GM18870 (cell line): ENCODE measurements around the gene EOGT.

Source experiments
- ATAC-seq: cut with Tn5 transposase; IDR thresholded peaks from one replicate; pipeline ENCODE4 v1.9.1; 2021; ENCODE audit warnings: moderate library complexity; ENCODE audit not compliant: unreplicated experiment

The EOGT gene

DNA sequence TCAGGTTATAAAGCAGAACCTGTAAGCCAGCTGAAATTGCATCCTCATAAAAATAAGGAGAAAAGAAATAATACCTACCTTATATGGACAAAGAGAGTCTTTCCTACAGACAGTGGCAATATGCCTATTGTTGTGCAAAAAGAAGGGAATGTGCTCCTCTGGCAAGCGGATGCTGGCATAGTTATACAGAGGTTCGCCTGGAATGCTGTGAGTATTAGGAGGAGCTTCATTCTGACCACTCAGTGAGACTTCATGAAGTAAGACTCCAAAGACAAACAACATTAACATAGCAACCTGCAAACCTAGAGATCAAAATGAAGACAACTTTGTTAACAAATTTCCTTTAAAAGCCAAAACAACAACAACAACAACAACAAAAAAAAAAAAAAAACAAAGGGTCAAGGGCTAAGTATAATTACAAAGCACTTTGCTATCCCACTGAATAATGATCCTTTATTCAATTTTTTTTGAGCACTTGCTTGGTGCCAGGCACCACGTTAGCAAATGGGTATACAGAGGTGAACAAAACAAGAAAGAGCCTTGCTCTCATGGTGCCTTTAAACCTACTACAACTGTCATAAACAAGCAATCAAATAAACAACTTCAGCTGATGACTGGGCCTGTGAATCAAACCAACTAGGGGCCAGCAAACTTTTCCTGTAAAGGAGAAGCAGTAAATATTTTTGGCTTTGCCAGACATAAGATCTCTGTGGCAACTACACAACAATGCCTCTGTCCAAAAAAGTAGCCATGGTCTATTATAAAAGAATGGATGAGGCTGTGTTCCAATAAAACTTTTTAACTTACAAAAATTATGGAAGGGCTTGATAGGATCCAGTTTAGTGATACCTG lies 3.7 kb downstream of the EOGT start:
- ATAC-seq: no peak

- no peak for ATAC-seq
Measured at GRCh38 chr3:69008980-69009379, 4.5 kb downstream of the EOGT start.

- no peak for ATAC-seq
Measured at GRCh38 chr3:69005791-69006482, 7.5 kb downstream of the EOGT start.

- ATAC-seq: no peak
Measured at GRCh38 chr3:69005071-69005790, 8.3 kb downstream of the EOGT start.

DNA sequence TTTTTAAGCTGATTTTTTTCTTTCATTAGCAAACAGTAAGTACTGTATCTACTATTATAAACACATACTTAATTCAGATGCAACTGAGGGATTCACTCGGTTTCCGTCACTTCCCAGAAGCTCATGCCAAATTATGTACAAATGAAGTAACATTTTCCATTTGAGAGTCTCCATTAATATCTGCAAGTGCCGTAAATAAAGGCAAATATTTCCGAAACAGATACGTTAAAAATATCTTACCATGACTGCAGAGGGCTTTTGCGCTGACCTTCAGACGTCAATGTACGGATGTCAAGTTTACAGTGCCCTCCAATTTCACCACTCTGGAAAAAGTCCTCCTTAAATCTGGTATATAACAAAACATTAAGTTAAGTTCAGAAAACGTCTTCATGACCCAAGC lies 9.3 kb downstream of the EOGT start:
- ATAC-seq: no peak

DNA sequence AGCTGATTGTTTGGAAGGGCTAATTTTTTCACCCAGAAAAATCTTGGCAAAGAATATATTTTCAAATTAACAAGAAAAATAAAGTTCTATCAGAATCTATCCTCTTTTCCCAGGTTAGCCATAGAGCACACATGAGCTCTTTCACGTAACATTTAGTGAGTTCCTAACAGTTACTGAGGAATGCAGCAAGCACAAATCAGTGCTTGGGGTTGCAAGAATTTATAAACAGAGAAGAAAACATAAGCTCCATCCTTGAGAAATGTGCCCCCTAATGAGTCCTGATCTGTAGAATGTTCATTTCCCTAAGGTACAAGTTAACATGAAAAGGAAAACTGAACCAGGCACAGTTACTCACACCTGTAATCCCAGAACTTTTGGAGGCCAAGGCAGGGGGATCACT lies 13.9 kb downstream of the EOGT start:
- no peak for ATAC-seq

- no peak for ATAC-seq
Measured at GRCh38 chr3:68999158-68999557, 14.3 kb downstream of the EOGT start.

- no peak for ATAC-seq
Measured at GRCh38 chr3:68997887-68998286, 15.6 kb downstream of the EOGT start.

GRCh38 chr3:68996356-68996995 lies 17.0 kb downstream of the EOGT start:
- no peak for ATAC-seq

DNA sequence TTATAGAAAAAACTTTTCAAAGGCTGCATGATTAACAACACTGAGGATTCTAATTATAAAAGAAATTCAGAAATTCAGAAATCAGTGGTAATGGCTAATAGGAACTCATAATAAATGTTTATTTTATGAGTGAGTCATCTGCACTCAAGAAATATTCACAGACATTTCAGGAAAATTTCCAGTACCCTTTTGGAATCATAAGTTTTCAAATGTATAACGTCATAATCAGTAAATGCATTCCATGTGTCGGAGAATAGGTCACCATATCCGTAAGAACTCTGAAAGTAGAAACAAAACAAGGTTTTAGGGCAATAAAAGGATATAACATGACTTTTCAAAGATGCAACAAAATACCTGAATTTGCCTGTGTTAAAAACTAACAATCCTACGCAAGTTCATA lies 24.7 kb downstream of the EOGT start:
- ATAC-seq: no peak

DNA sequence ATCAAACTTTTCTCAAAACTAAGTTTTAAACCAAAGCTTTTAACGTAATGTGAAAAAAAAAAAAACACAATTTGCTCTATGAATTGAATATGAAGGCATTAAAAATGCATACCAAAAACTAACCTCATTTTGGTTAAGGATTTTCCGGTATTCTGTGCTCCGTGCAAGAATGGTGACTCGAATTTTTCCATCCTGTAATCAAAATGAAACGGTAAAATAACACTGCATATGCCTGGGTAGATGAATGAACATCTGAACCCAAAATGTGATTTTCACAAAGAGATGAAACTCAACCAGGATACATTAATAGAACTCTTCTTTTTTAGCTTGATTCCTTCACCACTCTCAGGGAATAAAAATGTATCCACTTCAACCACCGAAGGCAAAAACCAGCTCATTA lies 26.2 kb downstream of the EOGT start:
- ATAC-seq: no peak

DNA sequence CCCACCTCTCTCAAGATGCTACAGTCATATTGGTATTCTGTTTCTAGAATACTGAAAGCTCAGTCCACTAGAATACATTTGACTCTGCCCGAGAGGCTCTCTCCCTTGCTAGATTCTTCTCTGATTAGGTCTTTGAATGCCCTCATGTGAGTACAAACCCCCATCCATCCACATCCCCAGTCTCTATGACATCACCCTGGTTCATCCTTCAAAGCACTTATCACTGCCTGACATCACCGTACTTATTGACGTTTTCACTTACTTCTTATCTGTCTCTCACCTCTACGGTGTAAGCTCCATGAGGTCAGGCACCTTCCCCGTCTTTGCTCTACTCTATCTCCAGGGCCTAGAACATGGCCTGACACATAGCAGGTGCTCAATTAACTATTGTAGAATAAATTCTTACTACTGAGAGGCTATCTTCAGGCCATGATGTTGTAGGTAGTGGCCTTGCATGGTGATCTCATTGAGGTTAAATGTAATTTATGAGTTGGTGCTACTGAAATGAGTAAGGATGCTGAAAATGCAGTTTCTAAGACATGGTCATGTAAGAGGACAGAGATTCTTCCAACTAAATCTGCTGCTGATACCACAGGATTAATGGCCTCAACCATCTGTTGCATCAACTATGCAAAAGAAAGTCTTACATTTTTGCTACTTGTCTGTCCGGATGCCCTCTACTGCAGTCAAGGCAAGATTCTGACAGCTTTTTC lies 26.8 kb downstream of the EOGT start:
- peak; percentile 64 for ATAC-seq

DNA sequence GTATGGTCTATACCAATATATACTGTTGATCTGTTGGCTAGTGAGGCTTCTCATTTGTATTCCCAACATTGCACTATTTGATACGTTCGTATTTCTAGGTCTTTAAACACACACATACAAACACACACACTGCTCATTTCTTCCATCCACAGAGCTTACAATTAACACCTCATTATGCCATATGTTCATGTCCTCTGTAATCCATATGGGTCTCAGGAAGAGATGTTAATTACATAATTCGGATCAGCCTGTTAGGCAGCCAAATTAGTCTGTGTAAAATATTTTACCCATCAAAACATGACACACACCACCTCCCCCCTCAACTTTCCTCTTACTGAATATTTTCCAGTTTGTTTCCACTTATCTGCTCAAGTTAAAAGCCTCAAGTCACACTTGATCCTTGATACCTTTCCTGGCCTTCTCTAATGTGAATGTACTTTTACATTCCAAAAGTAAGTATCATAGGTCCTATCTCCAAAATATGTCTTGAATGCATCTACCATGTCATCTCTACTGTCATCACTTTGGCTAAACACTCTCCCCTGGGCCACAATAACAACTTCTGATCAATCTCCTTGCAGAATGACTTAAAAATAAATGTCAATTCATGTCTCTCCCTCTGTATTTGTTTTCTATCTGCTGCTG lies 28.2 kb downstream of the EOGT start:
- no peak for ATAC-seq

- ATAC-seq: no peak
Measured at GRCh38 chr3:68984011-68984530, 29.4 kb downstream of the EOGT start.

DNA sequence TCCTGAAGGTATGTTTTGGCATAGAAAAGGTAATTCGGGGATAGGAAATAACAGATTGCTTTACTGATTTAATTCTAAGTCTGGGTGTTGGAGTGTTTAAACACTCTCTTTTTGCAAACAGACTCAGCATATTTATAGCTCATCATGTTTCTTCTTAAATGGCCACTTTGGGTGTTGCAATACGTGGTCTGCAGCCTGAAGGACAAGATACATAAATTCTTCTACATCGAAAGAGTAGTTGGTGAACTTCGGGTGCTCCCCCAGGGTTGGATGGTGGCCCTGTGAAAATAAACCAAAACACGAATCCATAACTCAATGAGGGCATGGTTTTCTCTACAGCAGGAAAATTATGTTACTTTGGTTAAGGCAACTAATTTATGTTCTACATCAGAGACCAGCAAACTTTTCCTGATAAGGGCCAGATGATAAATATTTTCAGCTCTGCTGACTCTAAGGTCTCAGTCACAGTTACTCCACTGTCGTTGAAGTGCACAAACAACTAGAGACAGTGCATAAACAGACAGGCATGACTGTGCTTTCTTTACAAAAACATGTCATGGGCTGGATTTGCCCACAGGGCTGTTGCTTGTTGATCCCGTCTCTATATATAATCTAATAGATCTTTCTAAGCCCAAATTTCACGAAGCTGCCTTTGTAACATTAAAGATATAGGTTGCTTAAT lies 35.9 kb downstream of the EOGT start:
- no peak for ATAC-seq

- no peak for ATAC-seq
Measured at GRCh38 chr3:68974711-68975110, 38.8 kb downstream of the EOGT start.

GRCh38 chr3:68973639-68974038 lies 39.8 kb downstream of the EOGT start:
- no peak for ATAC-seq

GRCh38 chr3:68972358-68972979 lies 41.0 kb downstream of the EOGT start:
- ATAC-seq: peak; percentile 70

DNA sequence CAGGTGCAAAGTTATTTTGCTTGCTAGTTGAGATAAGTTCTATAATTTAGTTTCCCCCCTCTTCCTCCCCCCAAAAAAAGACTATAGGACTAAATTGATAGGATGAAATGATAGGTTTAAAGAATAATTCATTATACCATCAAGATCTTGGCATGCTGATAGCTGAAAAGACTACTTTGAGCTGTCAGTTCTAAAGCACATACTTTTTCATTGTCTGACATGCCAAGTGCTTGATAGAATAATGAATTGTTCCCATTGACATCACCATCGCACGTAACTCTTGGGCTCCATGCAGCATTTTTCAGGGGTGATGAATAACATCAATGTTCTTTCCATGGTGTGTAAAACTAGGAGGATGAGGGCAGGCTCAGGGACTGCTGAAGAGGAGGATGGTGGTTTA lies 48.8 kb downstream of the EOGT start:
- ATAC-seq: no peak
